Left ventricle myocardium superior (tissue), 1 donor: Measurements from ENCODE around the gene NKAIN1. TPM values are rescaled to one million over a fixed set of nuclear protein-coding genes. Genes with fewer than 3 reads are reported as not detected.
A peak's percentile ranks its signal among the peaks of the same experiment; 100 is the strongest.

ENCODE experiments used
- ATAC-seq: fragments of 200-7000 bp; cut with Tn5 transposase; one replicate; pipeline ENCODE4 v1.9.1; 2020; ENCODE audit warnings: mild to moderate bottlenecking, moderate library complexity
- DNase-seq: peaks from one replicate; pipeline ENCODE4 v3.0.0-alpha.2; 2020
- intact Hi-C: fragments of 100-400 bp; cut with micrococcal nuclease; formaldehyde crosslinking; loops from one replicate; pipeline ENCODE4 v1.11.0; 2022
- total RNA-seq: library from RNA; stranded (reverse); fragmentation: NEBNext Ultra II Directional; extraction: Animal tissue kit (Norgen Biotek cat#: 25700); gene quantifications from one replicate; pipeline ENCODE4 v1.2.1, GENCODE V29; 2021
- donor health status: DM: no; HTN: yes; CAD: no; lungs with severe emphysema.

Gene NKAIN1
- total RNA-seq, 1 donor from 2014 or later = not detected

GRCh38 chr1:31238612-31238985, 1.1 kb downstream of the NKAIN1 start:
- intact Hi-C loops = no loop called here
- ATAC-seq = no peak
- DNase-seq = no peak

DNA sequence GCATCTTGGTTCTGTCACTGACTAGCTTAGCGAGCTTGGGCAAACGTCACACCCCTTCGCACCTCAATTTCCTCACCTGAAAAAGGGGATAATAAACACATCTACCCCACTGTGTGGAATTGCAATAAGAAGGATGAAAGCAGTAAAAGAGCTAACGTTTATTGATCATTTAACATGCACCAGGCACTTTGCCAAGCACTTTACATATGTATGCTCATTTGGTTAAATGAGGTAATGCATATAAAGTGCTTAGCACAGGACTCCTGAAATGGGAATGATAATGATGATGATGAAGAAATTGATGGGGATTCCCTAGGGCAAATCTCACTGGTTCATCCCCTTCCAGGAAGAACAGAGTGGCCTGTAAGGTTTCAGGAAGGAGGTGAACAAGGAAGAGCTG, 4.8 kb downstream of the NKAIN1 start:
- DNase-seq (no peak), ATAC-seq (no peak)
- intact Hi-C loops = no loop called here

DNA sequence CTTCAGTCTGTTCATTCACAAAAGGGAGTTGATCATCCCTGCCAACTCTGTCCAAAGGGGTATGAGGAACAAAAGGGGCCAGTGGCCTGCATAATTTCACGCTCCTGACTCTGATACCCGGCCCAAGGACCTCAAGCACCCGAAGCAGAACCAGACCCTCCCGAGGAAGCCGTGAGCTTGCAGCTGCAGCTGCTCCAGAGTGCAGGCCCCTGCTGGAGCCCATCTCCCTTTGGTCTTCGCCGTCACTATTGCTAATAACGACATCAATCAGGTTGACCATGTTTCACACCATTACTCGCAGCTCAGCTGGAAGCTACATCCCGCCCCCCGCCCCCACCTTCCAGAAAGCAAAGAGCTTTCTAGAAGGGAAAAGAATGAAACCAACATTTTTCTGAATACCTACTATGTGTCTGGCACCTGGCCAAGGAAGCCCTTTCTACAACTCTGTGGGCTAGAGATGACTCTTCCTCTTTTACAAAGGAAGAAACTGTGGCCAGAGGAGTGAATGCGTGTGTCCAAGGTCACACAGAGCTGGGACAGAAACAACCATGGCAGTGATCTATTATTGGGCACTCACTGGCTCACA, 5.5 kb downstream of the NKAIN1 start:
- intact Hi-C loops = no loop called here
- no peak for ATAC-seq
- no peak for DNase-seq

GRCh38 chr1:31232689-31233088, 7.0 kb downstream of the NKAIN1 start:
- ATAC-seq = no peak
- DNase-seq = no peak
- intact Hi-C loops = no loop called here

- intact Hi-C loops = no loop called here
- DNase-seq = no peak
- no peak for ATAC-seq
These were observed 7.9 kb downstream of the NKAIN1 start for GRCh38 chr1:31231802-31232201.

DNA sequence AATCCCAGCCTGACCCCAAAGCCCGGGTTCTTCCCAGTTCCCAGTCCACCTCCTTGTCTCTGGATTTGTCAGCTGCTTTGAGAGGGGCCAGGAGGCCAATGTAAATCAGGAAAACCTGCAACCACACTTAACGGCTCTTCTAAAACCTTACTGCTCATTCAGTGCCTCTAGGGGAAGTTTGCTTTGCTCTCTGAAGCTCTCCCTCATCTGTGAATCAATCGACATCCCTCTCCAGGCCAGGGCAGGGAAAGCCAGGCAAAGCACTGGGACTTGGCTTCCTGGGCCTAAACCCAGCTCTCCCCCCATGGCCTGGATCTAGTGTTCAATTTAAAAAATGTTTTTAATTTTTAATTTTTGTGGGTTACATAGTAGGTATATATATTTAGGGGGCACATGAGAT, 9.3 kb downstream of the NKAIN1 start:
- no peak for ATAC-seq
- no peak for DNase-seq
- intact Hi-C loops = no loop called here

DNA sequence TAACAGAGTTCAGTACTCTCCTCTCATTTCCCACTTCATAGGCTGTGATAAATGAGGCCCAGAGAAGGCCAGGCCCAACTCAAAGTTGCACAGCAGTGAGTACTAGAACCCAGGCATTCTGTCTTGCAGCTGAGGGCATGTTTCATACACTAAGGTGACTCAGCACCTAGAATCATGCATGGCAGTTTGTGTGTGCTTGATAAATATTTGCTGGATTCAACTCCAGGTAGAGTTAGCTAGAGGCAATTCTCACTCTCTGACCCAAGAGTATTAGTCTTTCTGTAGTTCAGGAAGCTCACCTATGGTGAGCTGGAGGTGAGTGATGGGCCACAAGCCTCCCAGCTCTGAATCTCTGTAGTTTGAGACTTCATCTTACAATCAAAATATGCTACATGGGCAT, 10.7 kb downstream of the NKAIN1 start:
- no peak for ATAC-seq
- no peak for DNase-seq
- intact Hi-C loops = no loop called here

- intact Hi-C loops = no loop called here
- DNase-seq (no peak), ATAC-seq (no peak)
These were observed 11.7 kb downstream of the NKAIN1 start for GRCh38 chr1:31227891-31228568.

DNA sequence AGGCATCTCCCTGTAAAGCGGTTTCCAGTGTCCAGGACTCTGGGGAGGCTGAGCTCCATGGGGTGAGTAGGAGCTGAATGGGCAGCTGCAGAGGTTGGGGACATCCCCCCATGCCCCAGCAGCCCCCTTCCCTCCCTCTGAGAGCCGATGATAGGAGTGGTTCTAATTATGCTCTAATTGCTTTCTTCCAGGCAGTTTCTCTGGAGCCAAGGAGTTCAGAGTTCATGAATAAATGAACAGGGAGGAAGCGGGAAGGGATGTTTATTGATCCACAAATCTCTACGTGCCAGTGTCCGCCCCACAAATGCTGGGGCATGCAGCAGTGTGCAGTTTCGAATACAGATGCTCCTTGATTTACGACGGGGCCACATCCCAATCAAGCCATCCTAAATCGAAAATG, 15.6 kb downstream of the NKAIN1 start:
- intact Hi-C loops = no loop called here
- ATAC-seq (no peak), DNase-seq (no peak)

GRCh38 chr1:31222176-31222575, 17.5 kb downstream of the NKAIN1 start:
- DNase-seq (no peak), ATAC-seq (no peak)
- intact Hi-C loops = no loop called here

- DNase-seq = no peak
- no peak for ATAC-seq
These were observed 18.6 kb downstream of the NKAIN1 start for GRCh38 chr1:31221072-31221471.

DNA sequence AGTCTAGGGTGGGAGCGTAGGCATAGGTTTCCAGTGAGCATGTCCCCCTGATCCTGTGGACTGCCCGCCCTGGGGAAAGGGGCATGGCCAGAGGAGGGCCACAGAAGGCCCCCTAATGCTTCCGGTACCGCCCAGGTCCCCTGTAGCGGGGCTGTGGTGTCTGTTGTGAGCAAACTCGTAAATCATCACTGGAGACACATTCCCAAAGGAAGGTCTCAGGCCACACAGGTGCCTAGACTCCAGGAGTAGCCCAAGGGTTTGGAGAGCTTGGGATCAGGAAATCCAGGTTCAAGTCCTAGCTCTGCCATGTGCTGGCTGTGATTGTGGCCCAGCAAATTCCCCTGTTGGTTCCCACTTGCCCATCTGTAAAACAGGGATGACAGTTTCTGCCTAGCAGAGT, 20.2 kb downstream of the NKAIN1 start:
- intact Hi-C loops = no loop called here
- ATAC-seq = no peak
- DNase-seq = no peak

More at GRCh38 chr1:31221072-31221471, 18.6 kb downstream of the NKAIN1 start:
- intact Hi-C loops = no loop called here

- DNase-seq (no peak), ATAC-seq (no peak)
- intact Hi-C loops = no loop called here
These were observed 21.0 kb downstream of the NKAIN1 start for GRCh38 chr1:31218705-31219104.

DNA sequence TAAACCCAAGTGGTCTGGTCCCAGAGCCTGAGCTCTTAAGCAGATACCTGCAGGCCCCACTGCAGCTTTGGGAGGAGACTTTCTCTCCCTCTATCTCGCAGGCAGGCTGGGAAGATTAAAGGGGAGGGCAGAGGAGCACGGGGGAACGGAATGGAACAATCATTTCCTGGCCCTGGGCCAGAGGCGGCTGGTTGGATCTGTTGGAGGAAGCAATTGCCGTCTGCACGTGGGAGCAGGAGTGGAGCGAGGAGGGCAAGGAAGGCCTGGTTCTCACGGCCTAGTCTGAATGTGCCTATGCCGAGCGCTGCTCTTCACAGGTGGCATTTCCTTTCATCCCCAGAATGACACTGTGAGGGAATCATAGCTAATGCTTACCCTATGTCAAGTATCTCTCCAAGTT, 23.7 kb downstream of the NKAIN1 start:
- ATAC-seq (peak; percentile 95), DNase-seq (peak; percentile 83)
- intact Hi-C loops = no loop called here

DNA sequence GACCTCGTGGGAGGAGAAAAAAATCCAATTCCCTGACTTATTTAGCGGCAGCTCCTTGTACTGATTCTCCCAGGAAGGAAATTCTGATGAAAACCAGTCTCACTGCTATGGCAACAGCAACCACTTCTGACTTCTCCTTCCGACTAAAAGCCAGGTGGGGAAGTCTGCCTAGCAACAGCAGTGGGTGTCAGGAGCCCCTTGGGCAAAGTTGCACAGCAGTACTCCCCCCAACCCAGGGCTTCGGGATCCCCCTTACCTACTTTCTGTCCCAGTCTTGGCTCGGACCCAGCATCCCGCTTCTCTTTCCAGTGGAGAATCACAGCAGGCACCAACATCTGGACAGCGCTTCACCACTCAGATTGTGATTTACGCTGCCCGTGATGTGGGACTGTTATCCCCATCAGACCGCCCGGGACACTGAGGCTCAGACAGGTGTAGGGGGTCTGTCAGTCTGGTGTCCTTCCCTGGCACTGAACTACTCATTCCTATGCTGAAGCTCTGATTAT, 24.6 kb downstream of the NKAIN1 start:
- DNase-seq = no peak
- intact Hi-C loops = no loop called here
- no peak for ATAC-seq

DNA sequence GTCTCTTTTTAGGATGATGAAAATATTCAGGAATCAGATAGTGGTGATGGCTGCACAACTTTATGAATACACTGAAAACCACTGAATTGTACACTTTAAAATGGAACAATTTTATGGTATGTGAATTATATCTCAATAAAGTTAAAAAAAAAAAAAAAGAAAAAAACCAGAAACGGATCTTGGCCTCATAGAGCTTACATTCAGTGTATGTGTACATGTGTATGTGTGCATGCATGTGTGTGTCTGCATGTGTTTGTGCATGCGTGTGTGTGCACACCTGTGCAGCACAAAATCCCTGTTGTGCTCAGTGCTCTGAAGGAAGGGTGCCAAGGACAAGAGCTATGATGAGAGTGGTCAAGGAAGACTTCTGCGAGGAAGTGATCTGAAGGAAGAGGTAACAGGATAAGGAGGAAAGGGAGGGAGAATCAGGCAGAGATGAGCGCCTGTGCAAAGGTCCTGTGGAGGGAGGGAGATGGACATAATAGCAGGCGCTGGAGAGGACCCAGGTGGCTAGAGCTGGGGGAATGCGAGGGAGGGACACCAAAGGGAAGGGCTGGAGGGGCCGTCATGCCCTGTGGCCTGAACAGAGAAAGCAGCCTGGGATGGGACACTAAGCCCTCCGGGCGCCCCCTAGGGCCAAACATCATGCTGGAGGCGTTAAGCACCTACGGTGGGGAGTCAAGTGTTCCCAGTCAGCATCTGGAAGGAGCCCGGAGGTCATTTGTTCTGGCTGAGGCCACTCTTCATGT, 25.2 kb downstream of the NKAIN1 start:
- no peak for DNase-seq
- intact Hi-C loops = no loop called here
- ATAC-seq = no peak

DNA sequence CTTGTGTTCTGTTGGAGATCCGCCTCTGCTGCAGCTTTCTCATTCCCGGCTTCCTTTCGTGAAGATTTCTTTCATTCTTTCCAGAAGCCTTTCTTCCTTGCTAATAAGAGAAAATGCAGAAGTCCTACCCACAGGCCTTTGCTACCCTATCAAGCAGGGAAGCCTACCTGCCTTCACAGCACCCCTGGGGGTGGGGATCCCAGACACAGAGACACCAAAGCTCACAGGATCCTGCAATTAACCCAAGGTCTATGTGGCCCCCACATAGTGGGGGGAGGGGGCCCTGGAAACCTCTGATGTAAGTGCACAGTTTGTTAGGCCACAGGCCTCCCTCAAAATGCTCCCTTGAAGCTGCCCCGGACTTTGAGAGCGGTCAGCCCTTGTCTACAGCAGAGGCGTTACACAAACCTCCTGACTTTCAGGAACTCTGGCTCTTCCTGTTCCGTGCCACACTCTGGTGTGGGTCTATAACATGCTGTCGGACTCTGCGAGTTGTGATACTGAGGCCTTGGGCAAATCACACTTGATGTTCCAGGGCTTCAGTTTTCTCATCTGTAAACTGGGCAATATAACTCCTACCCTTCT, 31.2 kb downstream of the NKAIN1 start:
- intact Hi-C loops = no loop called here
- DNase-seq (no peak), ATAC-seq (no peak)

DNA sequence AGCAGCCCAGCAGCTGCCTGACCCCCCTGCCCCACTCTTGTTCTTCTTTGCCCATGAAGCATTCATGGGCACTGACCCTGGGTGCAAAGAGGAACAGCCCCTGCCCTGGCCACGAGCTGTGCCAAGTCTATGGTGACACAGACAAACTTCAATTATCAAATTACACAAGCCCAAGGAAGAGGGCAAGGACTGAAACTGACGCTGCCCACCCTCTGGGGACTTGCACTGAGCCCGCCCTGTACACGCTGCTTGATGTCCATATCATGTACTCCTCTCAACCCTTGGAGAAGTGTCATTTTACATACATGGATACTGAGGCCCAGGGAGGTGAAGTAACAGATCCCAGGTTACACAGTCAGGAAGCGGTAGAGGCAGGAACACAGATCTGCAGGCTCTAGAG, 32.1 kb downstream of the NKAIN1 start:
- ATAC-seq = no peak
- intact Hi-C loops = no loop called here

GRCh38 chr1:31207046-31207445, 32.6 kb downstream of the NKAIN1 start:
- DNase-seq (no peak), ATAC-seq (no peak)

More for the DNA sequence above, 32.1 kb downstream of the NKAIN1 start:
- DNase-seq = no peak

DNA sequence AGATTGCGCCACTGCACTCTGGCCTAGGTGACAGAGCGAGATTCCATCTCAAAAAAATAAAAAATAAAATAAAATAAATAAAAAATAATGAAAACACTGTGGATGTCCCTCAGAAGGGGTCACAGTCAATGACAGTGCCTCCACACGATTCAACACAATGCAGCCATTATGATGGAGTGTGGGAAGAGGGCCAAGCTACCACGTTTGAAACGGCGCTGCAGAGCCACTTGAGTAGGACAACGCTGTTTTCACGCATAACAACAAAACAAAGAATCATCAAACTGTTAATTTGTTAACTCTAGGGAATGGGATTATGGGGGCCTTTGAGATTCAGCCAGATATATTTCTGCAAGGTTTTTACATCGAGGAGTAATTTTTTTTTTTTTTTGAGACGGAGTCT, 36.5 kb downstream of the NKAIN1 start:
- no peak for ATAC-seq
- intact Hi-C loops = no loop called here
- no peak for DNase-seq

More at GRCh38 chr1:31207046-31207445, 32.6 kb downstream of the NKAIN1 start:
- intact Hi-C loops = no loop called here
